Activated CD4-positive, alpha-beta memory T cell treated with anti-CD3 and anti-CD28 coated beads, Interleukin-2, amount 10 ng/mL, durations not matched to agents 7 days and 5 days (primary cell): Measurements from ENCODE around the gene RELL1. TPM values are rescaled to one million over a fixed set of nuclear protein-coding genes. Genes with fewer than 3 reads are reported as not detected.

Experiments used
- CTCF ChIA-PET: fragments of 350-600 bp; sonication (Branson Sonifier 250); formaldehyde crosslinking; loops from one replicate; lab custom pipeline; 2021; ENCODE audit warnings: antibody characterized with exemption, inconsistent platforms; lab: Charles Lee
- POLR2A ChIA-PET: fragments of 350-600 bp; sonication (Branson Sonifier 250); formaldehyde crosslinking; loops from one replicate; lab custom pipeline; 2021; ENCODE audit warnings: antibody characterized with exemption; lab: Charles Lee
- DNase-seq: peaks from one replicate; pipeline ENCODE4 v3.0.0-alpha.2; 2020
- H3K27ac Mint-ChIP-seq: one replicate; pipeline ENCODE4 v1.8.0; 2021; ENCODE audit warnings: mild to moderate bottlenecking, mixed read lengths
- H3K27me3 Mint-ChIP-seq: one replicate; pipeline ENCODE4 v1.8.0; 2021; ENCODE audit warnings: mixed read lengths
- H3K36me3 Mint-ChIP-seq: one replicate; pipeline ENCODE4 v1.8.0; 2021; ENCODE audit warnings: low read depth, mixed read lengths
- H3K4me1 Mint-ChIP-seq: one replicate; pipeline ENCODE4 v1.8.0; 2021; ENCODE audit warnings: mixed read lengths
- H3K4me3 Mint-ChIP-seq: one replicate; pipeline ENCODE4 v1.8.0; 2021; ENCODE audit warnings: mild to moderate bottlenecking, mixed read lengths
- H3K9me3 Mint-ChIP-seq: one replicate; pipeline ENCODE4 v1.8.0; 2021; ENCODE audit warnings: mixed read lengths
- total RNA-seq, 2 experiments: library from RNA; stranded (reverse); gene quantifications; one replicate each; pipeline ENCODE4 v1.2.3, GENCODE V29; 2021

Gene RELL1
- total RNA-seq, 2 experiments from 2014 or later, result 40.9 to 44.9 TPM

- Mint-ChIP-seq H3K27me3 (no peaks in the 10 kb centered on the region), H3K4me1 (no peaks in the 10 kb centered on the region), H3K9me3 (no peaks in the 10 kb centered on the region), H3K36me3 (peaks cover 16% of the 10 kb centered on the region), H3K4me3 (no peak overlapping the region), H3K27ac (no peak overlapping the region)
- ChIA-PET CTCF (interaction anchor here (6.6 kb wide), 1 partner anchor 12 kb away, joined by 39 read pairs; no protein-coding TSS in a partner anchor), POLR2A (no interaction called here)
- DNase-seq, result no peak
Measured at GRCh38 chr4:37615720-37616063, 70.5 kb downstream of the RELL1 start.

DNA sequence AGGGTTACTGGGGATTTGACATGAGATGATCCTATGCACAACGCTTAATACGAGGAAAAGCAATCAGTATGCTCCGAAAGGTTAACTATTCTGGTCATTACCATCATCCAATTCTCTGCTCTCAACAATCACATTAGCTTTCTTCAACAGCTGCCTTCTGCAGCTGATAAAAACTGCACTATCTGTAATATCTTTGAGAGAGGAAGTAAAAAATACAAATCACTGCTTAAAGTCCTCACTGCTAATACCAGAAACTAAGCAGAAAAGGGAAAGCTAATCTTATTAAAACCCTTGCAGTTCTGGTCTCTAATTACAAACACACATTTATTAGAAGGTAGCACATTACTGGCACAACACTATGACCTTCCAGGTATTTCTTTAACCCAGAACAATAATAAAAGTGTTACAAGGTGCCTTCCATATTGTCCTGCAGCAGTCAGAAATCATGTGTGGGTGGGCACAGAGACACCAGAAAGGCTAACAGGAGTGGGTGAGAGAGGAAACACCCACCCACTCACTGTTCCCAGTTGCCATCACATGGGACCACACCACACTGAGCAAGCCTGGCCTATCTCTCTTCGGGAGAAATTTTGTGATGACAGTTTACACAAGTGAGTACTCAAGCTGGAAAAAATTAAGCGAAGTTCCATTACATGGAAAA, 71.0 kb downstream of the RELL1 start:
- Mint-ChIP-seq H3K9me3 (no peaks in the 10 kb centered on the region), H3K36me3 (peaks cover 20% of the 10 kb centered on the region), H3K27me3 (no peaks in the 10 kb centered on the region), H3K4me3 (no peak overlapping the region), H3K27ac (no peak overlapping the region), H3K4me1 (no peaks in the 10 kb centered on the region)
- no peak for DNase-seq
- ChIA-PET CTCF (interaction anchor here (6.6 kb wide), 1 partner anchor 12 kb away, joined by 39 read pairs; no protein-coding TSS in a partner anchor), POLR2A (no interaction called here)

DNA sequence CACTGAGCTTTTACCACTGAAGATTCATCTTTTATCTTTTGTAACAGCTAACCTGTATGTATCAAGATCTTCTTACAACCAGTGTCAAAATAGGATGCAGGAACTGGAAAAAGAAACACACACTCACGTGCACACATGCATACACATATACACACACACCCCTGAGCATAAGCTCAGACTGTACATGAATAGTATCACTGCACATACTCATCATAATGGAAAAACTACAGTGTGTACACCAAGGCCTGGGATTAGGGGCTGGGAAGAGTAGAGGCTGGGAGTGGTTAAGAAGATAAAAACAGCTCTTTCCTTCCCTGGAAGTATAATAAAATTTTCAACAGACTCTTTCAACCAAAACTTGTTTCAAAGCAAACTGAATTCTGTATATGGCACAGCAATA, 73.4 kb downstream of the RELL1 start:
- no peak overlapping the region for H3K27ac Mint-ChIP-seq
- no peaks in the 10 kb centered on the region for H3K27me3 Mint-ChIP-seq
- ChIA-PET CTCF (interaction anchor here (6.6 kb wide), 1 partner anchor 9 kb away, joined by 39 read pairs; no protein-coding TSS in a partner anchor), POLR2A (no interaction called here)
- H3K4me3 Mint-ChIP-seq, result no peak overlapping the region
- no peak for DNase-seq
- H3K9me3 Mint-ChIP-seq, result no peaks in the 10 kb centered on the region
- H3K4me1 Mint-ChIP-seq, result no peaks in the 10 kb centered on the region
- peaks cover 25% of the 10 kb centered on the region for H3K36me3 Mint-ChIP-seq

- Mint-ChIP-seq H3K27me3 (no peaks in the 10 kb centered on the region), H3K9me3 (no peaks in the 10 kb centered on the region), H3K27ac (no peak overlapping the region), H3K4me1 (peaks cover 7% of the 10 kb centered on the region), H3K4me3 (no peak overlapping the region), H3K36me3 (peaks cover 25% of the 10 kb centered on the region)
- CTCF ChIA-PET, result no interaction called here
- POLR2A ChIA-PET, result no interaction called here
- DNase-seq, result no peak
Measured at GRCh38 chr4:37609626-37610025, 76.5 kb downstream of the RELL1 start.

DNA sequence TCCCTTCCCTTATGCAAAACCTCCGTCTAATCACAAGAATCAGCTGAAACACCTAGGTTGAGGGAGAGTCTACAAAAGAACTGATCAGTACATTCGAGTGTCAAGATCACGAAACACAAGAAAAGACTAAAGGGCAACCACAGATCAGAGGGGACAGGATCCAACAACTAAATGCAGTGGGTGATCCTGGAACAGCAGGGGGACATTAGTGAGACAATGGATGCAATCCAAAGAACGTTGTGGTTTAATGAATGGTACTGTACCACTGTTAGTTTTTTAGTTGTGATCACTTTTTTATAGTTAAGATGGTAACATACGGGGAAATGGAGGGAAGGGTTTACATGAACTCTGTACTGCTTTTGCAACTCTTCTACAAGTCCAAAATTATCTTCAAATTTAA, 79.2 kb downstream of the RELL1 start:
- ChIA-PET CTCF (no interaction called here), POLR2A (no interaction called here)
- Mint-ChIP-seq H3K27ac (no peak overlapping the region), H3K9me3 (no peaks in the 10 kb centered on the region), H3K4me1 (peaks cover 27% of the 10 kb centered on the region), H3K4me3 (no peak overlapping the region), H3K27me3 (no peaks in the 10 kb centered on the region), H3K36me3 (peaks cover 19% of the 10 kb centered on the region)
- DNase-seq, result no peak

GRCh38 chr4:37605843-37606565, 80.2 kb downstream of the RELL1 start:
- no peaks in the 10 kb centered on the region for H3K9me3 Mint-ChIP-seq
- POLR2A ChIA-PET, result no interaction called here
- H3K27me3 Mint-ChIP-seq, result no peaks in the 10 kb centered on the region

DNA sequence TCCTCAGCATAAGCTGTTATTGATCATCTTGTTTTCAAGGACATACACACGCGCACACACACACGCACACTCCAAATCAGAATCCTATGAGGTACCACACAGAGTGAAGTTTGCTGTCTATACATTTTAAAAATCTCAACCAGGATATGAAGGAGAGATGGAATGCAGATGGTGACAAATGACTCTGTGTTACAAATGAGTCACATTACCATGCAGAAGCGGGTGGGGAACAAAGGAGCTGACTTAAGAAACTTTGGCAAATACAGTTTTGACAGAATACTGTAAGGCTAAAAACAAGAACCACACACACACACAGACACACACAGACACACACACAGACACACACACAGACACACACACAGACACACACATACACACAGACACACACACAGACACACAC, 81.7 kb downstream of the RELL1 start:
- DNase-seq, result no peak
- Mint-ChIP-seq H3K4me1 (peaks cover 44% of the 10 kb centered on the region), H3K27me3 (no peaks in the 10 kb centered on the region), H3K9me3 (no peaks in the 10 kb centered on the region), H3K36me3 (peaks cover 8% of the 10 kb centered on the region), H3K4me3 (no peak overlapping the region), H3K27ac (no peak overlapping the region)
- ChIA-PET POLR2A (no interaction called here), CTCF (interaction anchor here (1.0 to 2.6 kb wide), 9 partner anchors 10 to 200 kb away, joined by 3 to 39 read pairs (median 4); partner anchors contain the start of gene RELL1)

More at GRCh38 chr4:37605843-37606565, 80.2 kb downstream of the RELL1 start:
- H3K4me1 Mint-ChIP-seq, result peaks cover 37% of the 10 kb centered on the region
- CTCF ChIA-PET, result no interaction called here
- no peak for DNase-seq
- H3K36me3 Mint-ChIP-seq, result peaks cover 15% of the 10 kb centered on the region
- no peak overlapping the region for H3K27ac Mint-ChIP-seq
- no peak overlapping the region for H3K4me3 Mint-ChIP-seq

DNA sequence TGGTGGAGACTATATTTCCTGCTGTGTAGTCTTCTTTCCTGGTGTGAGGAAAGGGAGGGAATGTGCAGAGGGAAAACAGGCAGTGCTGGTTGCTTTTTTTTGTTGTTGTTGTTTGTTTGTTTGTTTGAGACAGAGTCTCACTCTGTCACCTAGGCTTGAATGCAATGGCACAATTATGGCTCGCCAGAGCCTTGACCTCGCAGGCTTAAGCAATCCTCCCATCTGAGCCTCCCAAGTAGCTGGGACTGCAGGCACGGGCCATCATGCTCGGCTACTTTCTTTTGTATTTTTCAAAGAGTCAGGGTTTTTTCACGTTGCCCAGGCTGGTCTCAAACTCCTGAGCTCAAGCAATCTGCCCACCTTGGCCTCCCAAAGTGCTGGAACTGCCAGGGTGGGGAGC, 82.5 kb downstream of the RELL1 start:
- no peak overlapping the region for H3K4me3 Mint-ChIP-seq
- H3K9me3 Mint-ChIP-seq, result no peaks in the 10 kb centered on the region
- no peak for DNase-seq
- no peak overlapping the region for H3K27ac Mint-ChIP-seq
- POLR2A ChIA-PET, result no interaction called here
- peaks cover 3% of the 10 kb centered on the region for H3K36me3 Mint-ChIP-seq
- no peaks in the 10 kb centered on the region for H3K27me3 Mint-ChIP-seq
- peaks cover 50% of the 10 kb centered on the region for H3K4me1 Mint-ChIP-seq
- CTCF ChIA-PET, result interaction anchor here (0.8 to 3.2 kb wide), 19 partner anchors 9 to 201 kb away, joined by 3 to 39 read pairs (median 5); partner anchors contain the start of gene RELL1

DNA sequence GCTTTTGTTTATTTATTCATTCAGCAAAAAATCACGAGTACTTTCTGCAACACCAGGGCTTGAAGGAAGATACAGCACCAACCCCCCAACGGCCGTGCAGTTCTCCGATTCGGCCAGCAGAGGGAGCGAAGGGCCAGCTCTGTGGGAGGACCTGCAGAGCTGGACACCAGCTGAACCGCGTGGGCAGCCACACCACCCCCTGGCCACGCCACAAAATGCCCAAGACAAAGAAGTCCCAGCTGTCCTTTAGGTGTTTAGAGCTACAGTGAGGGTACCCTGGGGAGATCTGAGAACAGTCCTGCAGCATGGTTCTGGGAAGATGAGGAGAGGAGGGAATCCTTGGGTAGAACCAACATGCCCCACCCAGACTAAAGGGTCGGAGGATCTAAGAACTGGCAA, 83.1 kb downstream of the RELL1 start:
- POLR2A ChIA-PET, result no interaction called here
- no peaks in the 10 kb centered on the region for H3K9me3 Mint-ChIP-seq
- no peaks in the 10 kb centered on the region for H3K27me3 Mint-ChIP-seq
- no peak overlapping the region for H3K27ac Mint-ChIP-seq
- peaks cover 2% of the 10 kb centered on the region for H3K36me3 Mint-ChIP-seq
- peaks cover 54% of the 10 kb centered on the region for H3K4me1 Mint-ChIP-seq
- peak; percentile 78 for DNase-seq
- CTCF ChIA-PET, result interaction anchor here (0.6 to 3.2 kb wide), 29 partner anchors 8 to 437 kb away, joined by 3 to 39 read pairs (median 5); partner anchors contain the start of gene RELL1
- H3K4me3 Mint-ChIP-seq, result no peak overlapping the region

- ChIA-PET POLR2A (no interaction called here), CTCF (interaction anchor here (0.6 to 3.2 kb wide), 30 partner anchors 8 to 437 kb away, joined by 3 to 39 read pairs (median 4); partner anchors contain the start of gene RELL1)
- no peaks in the 10 kb centered on the region for H3K27me3 Mint-ChIP-seq
- H3K4me1 Mint-ChIP-seq, result peaks cover 54% of the 10 kb centered on the region
- no peak overlapping the region for H3K27ac Mint-ChIP-seq
- H3K9me3 Mint-ChIP-seq, result no peaks in the 10 kb centered on the region
- no peak overlapping the region for H3K4me3 Mint-ChIP-seq
- H3K36me3 Mint-ChIP-seq, result no peaks in the 10 kb centered on the region
- no peak for DNase-seq
Measured at GRCh38 chr4:37602454-37603069, 83.6 kb downstream of the RELL1 start.

DNA sequence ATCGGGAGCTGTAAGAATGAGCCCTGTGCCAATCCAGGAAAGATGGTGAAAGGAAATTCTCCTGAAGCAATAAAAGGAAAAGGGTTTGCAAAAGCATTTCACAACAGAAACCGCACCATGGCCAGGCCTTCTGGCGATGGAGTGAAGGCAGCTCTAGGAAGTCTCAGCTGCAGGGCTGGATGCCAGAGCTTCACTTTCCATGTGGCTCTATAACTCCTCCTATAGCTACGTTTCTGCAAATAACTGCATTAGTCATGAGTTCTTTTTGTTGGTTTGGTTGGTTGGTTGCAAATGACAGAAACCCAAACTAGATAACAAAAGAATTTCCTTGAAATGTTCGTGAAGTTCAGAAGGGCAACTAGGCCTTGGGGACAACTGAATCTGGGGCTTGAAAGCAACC, 84.6 kb downstream of the RELL1 start:
- no peaks in the 10 kb centered on the region for H3K27me3 Mint-ChIP-seq
- CTCF ChIA-PET, result interaction anchor here (0.7 to 3.2 kb wide), 12 partner anchors 19 to 434 kb away, joined by 3 to 26 read pairs (median 4); partner anchors contain the start of gene RELL1
- no peak overlapping the region for H3K4me3 Mint-ChIP-seq
- POLR2A ChIA-PET, result interaction anchor here (0.8 to 1.1 kb wide), 3 partner anchors 74 to 88 kb away, joined by 3 to 4 read pairs (median 3); no protein-coding TSS in a partner anchor
- H3K36me3 Mint-ChIP-seq, result no peaks in the 10 kb centered on the region
- DNase-seq, result no peak
- H3K9me3 Mint-ChIP-seq, result no peaks in the 10 kb centered on the region
- peak overlapping the region; percentile 70 for H3K27ac Mint-ChIP-seq
- peaks cover 59% of the 10 kb centered on the region for H3K4me1 Mint-ChIP-seq

GRCh38 chr4:37599092-37599790, 86.9 kb downstream of the RELL1 start:
- CTCF ChIA-PET, result interaction anchor here (1.3 to 1.7 kb wide), 3 partner anchors 23 to 452 kb away, joined by 3 to 4 read pairs (median 4); no protein-coding TSS in a partner anchor

More at GRCh38 chr4:37599092-37599790, 86.9 kb downstream of the RELL1 start:
- H3K4me3 Mint-ChIP-seq, result no peak overlapping the region
- H3K9me3 Mint-ChIP-seq, result no peaks in the 10 kb centered on the region
- no peaks in the 10 kb centered on the region for H3K36me3 Mint-ChIP-seq
- H3K27me3 Mint-ChIP-seq, result no peaks in the 10 kb centered on the region
- H3K27ac Mint-ChIP-seq, result no peak overlapping the region
- no peak for DNase-seq
- peaks cover 48% of the 10 kb centered on the region for H3K4me1 Mint-ChIP-seq
- POLR2A ChIA-PET, result interaction anchor here (1.2 to 1.3 kb wide), 2 partner anchors 117 to 123 kb away, joined by 3 to 4 read pairs; no protein-coding TSS in a partner anchor
